HT1080 (cell line): ENCODE measurements around the gene LELP1. TPM values are rescaled to one million over a fixed set of nuclear protein-coding genes. Genes with fewer than 3 reads are reported as not detected.

Source experiments
- DNase-seq: peaks from one replicate; pipeline ENCODE4 v3.0.0-alpha.2; 2015; ENCODE audit warnings: low read depth
- total RNA-seq: library from RNA; depleted of rRNA; stranded (reverse); fragments of >200 nt; shearing (Covaris generic); gene quantifications from 2 replicates; pipeline ENCODE4 v1.2.3, GENCODE V29; 2014; rRNA removed

The LELP1 gene
- total RNA-seq, 1 experiment from 2014 or later = not detected

DNA sequence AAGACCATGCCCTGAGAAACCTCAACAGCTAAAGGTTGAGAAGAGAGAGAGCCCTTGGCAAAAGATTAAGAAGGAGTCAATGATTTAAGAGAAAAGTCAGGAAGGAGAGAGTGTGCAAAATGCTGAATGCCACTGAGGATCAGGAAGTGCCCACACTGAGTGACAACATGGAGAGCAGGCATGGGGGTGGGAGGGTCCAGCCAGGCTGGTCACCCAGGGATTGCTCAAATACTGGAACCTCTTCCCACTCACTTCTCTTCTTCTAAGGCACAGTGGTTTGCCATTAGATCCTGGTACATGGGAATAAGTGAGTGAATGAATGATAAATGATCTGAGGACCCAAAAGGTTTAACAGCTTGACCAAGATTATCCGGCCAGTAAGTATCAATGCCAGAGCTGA lies 25.3 kb downstream of the LELP1 start:
- DNase-seq = no peak

DNA sequence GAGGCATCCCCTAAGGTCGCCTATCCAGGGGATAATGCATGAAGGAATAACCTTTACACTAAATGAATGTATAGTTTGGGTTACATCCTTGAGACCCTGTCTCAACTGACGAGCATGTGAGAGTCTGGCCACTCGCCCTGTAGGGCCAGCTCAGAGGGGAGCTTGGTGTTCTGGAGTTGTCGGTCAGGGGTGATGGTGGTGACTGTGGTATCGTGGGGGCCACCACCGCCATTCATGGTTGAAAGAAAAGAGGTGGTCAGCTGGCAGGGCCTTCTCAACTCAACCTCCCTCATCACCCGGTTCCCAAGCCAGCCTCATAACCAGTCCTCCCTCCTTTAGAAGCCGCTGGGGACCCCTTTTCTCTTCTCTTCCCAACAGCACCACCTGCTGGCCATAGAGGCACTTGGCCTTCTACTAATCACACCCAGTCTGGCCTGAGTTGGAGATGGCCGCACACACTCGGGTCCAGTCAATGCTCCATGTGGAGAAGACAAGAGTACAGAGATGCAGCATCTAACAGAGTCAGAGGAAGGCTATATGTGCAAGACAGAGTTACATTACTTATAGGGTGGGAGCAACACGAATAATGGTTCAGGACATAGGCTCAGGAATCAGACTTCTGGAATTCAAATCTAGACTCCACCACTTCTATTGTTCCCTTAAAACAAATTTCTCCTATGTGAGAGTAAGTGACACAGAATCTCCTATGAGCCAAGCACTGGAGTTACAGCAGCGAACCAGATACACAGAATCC lies 26.0 kb downstream of the LELP1 start:
- DNase-seq = peak; percentile 33

DNA sequence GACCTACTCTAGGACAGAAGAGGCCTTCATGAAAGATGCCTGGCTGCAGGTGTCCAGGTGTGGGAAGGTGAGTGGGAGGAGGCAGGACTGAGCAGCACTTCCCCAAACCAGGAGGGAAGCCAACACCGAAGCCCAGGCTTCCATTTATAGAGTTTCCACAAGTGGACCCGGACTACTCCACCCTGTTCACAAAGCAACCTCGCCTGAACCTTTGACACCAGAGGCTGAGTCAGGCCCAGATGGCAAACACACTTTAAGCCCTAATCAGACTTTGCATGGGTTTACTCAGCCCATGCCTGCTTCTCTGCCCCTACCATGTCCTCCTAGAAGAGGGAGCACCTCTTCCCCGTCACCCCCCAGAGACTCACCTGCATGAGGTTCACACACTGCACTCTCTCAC lies 28.1 kb downstream of the LELP1 start:
- DNase-seq = no peak

DNA sequence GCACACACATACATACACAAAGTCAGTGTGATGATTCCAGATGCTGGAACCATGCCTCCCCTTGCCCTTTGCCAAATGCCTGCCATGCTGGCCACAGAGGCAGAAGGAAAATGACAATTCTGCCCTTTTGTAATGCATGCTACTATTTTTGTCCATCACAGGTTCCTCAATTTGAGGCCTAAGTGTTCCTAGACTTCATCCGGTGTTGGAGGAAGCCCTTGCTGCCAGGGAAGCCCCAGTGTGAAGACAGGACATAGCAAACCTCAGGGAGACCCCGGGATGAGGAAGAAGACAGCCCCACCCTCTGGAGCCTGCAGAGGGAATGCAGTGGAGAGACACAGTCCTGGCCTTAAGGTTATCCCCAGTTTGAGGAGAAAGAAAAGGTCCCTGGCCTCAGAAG lies 28.6 kb downstream of the LELP1 start:
- DNase-seq = no peak

DNA sequence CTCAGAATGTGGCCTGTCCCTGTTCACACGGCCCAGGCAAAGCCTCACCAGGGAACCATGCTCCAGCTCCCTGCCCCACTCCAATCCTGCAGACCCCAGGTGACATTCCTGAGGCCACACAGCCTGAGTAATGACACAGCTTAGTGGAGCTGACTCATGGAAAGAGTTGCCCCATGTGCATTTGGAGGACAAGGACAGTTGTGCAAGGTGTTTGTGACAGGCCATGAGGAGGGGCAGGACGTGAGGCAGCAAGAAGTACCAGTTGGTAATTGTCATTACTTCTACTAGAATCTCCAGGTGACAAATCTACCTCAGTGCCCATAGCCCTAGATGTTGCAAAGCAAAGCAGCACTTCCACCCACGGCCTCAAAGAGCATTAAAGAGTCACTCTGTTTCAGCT lies 29.3 kb downstream of the LELP1 start:
- DNase-seq = no peak

DNA sequence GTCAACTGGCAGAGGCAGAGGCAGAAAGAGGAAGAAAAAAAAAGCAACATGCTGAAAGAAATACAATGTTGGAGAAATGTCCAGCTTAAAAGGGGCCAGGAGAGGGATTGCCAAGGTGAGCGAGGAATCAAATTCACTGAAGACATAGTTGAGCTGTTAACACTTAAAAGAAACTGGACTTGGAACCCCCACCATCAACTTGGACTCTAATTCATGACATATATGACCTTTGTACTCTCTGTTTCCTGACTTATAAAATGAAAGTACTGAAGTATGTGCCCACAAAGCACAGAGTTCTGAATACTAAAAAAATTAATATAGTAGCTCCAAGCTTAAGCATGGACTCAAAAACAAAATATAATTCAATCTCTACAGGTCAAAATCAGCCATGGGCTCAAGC lies 30.2 kb downstream of the LELP1 start:
- no peak for DNase-seq

DNA sequence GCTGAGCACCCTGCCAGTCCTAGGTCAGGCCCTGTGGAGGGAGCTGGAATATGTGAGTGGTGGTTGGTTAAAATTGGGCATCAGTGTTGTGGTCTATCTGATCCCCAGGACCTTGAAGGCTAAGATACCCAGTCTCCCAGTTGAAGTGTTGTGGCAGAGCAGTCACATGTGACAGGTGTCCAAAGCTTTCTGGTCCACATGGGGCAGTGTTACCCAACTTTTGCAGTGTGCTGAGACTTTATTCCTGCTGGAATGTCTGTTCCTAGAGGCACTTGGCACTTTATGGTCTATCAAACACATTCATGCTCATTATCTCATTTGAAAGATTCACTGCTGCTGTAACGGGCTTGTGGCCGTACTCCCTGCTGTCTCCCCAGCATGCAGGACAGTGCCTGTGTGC lies 35.3 kb downstream of the LELP1 start:
- DNase-seq = no peak

DNA sequence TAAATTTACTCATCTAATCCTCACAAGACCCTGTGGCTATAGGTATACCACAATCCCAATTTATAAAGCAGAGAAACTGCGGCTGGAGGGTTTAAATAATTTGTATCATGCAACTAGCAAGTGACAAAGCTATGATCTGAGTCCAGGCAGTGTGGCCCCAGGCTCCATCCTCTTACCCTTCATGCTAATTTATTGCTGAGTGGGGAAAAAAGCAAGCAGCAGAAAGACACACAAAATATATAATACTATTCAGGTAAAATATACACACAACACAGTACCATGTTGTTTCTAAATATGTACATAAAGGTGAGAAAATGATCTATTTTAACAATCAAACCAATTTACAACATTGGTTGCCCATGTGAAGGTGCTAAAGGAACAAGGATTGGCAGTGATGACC lies 38.9 kb downstream of the LELP1 start:
- no peak for DNase-seq

DNA sequence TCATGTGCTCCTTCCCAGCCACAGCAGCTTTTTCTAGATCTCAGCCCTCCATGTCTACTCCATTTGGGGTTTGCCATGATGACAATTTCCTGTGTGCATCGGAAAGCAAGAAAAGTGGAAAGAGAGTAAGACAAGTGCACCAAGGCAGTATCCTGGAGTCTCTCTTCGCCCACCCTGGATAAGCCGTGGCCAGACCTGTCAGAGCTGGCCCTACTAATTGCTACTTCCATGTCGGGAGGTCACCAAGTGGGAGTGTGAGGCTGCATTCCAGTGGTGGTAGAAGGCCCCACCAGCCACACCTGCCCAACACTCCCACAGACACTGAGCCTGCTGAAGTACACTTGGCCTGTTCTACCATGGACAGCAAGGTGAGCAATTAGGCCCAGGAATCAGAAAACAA lies 42.2 kb downstream of the LELP1 start:
- DNase-seq = no peak

DNA sequence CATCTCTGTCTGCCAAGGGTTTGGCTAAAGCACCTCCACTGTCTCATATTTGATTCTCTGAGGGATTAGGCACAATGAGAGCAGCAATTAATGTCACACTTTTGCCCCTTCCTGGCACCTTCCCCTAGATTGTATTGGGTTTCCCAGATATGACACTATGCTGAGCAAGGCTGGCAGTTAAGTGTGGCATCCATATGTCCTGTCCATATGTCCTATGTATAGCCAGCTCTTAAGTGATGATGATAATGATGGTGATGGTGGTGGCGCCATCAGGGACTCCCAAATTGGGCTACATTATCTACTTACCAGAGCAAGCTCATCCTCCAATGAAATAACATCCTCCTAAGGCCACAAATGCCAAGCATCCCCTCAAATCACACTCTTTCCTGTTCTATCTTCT lies 42.8 kb downstream of the LELP1 start:
- DNase-seq = no peak

DNA sequence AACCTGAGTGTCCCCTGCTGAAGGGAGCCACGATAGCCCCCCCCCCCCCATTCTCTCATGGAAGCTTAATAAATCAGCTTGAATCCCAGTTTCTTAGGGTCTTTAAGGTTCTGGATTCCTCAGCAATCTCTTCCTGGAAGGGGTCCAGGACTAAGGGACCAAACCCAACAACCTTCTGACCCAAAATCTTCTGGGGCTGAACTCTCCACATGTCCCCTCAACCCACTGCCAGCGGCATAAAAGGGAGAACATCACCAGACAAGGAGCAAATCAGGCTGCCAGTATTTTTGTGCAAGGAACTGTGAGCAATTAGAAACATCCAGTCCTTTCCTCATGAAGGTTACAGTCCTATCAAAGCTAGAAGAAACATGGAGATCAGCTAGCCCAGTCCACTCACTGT lies 43.6 kb downstream of the LELP1 start:
- DNase-seq = no peak

DNA sequence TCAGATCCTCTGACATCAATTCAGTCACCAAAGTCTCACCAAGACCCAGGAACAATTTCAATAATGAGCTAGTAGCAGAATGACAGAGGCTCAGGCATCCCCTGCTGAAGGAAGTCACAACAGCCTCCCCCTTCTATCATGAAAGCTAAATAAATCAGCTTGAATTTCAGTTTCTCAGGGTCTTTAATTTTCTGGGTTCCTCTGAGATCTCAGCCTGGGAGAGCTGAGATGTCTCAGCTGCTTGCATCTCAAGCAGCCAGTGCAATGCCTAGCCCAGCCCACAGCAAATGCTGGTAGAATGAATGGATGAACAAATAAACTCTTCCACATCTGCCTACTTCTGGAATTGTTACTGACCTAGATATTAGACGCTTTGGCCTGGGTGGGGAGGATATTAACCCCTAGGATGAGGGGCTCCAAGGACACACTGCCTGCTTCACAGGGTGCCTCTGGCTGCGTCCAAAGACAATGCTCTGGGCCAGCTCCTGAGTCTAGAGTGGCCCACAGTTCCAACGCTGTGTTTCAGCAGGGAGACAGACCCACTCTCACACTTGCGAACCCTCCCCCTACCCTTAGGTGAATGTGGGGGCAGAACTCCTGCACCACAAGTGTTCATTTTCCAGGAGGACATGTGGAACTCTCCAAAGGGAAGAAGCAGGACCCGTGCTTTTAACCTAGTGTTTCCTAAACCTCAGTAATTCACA lies 45.1 kb downstream of the LELP1 start:
- DNase-seq = no peak

DNA sequence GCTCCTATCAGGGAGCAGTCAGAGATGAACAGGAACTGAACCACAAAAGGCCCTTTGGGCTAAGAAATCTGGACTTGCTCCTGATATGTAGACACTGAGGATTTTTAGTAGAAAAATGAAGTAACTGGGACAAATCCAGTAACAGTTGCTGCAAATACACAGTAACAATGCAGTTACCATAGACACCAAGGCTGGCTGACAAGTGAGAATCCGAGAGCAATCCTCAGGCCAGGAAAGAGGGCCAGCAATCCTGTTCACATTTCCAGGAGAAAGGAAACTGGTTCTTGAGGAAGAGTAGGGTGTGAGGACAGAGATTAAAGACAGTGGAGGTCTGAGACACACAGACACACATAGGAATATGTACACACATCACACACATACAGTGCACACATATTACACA lies 46.9 kb downstream of the LELP1 start:
- DNase-seq = no peak

DNA sequence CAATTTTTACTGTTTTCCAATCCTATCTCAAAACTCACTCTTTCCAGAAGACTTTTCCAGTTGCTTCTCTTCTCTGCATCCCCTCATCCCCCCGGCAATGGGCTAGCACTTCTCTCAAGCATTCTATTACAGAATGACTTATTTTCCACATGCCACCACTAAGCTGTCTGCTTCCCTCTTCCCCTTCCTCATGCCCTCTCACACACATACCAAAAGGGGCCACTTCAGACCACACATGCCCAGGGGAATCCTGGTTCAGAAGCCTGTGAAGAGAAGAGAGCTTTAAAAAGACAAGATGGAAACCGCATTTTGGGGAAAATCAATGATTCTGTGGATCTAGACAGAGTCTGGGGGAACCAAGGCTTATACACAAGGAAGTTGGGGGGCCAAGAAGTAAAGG lies 47.9 kb downstream of the LELP1 start:
- no peak for DNase-seq

DNA sequence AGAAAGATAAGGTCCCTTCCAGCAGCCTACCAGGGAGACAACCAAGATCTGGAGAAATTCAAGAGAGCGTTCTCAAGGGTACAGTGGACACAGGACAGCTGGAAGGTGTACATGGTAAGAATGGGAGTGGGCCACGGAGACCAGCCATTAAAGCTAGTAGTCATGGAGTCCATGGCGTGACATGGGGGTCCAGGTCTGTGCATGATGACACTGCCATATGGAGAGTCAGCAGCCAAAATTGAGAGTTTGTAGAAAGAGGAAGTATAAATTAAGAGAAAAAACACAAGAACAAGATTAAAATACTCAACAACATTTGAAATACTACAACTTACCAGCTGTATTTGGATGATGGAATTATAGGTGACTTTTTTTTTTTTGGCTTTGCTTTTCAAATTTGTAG lies 48.3 kb downstream of the LELP1 start:
- DNase-seq = no peak

DNA sequence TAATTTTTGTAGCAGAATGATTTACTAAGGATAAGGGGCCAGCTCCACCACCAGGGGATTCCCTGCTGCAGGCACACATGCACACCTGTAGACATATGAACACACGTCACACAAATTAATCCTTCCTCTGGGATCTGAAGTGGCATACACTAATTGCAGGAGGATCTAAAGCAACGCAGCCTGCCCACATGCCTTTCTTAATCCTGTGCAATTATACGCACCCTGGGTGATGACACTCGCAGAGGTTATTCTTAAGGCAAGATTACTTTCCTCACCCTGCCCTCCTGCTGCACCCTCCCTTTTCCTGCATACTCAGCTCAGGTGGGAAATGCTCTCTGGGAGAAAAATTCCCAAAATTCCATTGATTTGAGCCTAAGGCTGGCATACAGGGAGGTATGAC lies 48.8 kb downstream of the LELP1 start:
- no peak for DNase-seq

DNA sequence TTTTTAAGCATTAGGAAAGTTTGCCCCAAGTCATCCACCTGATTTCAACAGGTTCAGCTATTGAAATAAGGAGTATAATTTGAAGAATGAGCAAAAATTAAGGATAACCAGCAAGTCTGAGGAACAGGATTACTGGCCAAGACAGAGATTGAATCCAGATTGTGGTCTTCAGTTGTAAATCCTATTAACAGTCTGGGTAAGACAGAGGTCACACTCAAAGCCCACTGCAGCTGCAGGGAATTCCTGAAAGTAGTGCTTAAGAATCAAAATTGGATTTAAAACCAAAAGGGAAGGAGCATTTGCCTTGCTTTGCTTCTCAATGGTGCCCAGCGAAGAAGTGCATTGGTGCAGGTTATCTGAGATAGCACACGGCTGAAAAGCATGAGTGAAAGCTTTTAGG lies 49.8 kb downstream of the LELP1 start:
- no peak for DNase-seq

DNA sequence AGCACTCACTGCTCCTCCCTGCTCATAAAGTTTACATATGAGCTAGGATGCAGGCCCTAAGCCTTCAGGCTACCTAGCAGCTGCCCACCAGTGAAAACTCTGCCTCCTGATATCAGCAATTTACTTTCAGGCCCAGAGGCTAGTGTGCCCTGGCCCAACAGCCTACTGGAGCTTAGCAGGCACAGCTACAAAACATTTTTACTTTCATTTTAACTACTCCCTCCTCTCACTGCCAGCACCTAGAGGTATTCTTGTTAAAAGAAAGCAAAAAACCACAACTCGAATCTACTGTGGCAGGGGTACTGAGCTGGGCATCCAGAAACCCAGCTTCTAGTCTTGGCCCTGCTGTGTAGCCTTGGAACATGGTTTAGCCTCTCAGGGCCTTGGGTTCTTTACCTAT lies 50.5 kb downstream of the LELP1 start:
- DNase-seq = no peak

Other genes starting within 250 kb of the LELP1 start
- not detected in 2 replicates for gene SPRR4, start 232.8 kb upstream of the LELP1 start, total RNA-seq
- gene SPRR1A, start 219.3 kb upstream of the LELP1 start, total RNA-seq = not detected in 2 replicates
- not detected in 2 replicates for gene SPRR3, start 201.7 kb upstream of the LELP1 start, total RNA-seq
- not detected in 2 replicates for gene SPRR1B, start 172.2 kb upstream of the LELP1 start, total RNA-seq
- 1.5 TPM in 1 of 2 replicates, not detected in the other for gene SPRR2D, start 162.3 kb upstream of the LELP1 start, total RNA-seq
- gene SPRR2A, start 145.9 kb upstream of the LELP1 start, total RNA-seq = not detected in 2 replicates
- not detected in 2 replicates for gene SPRR2B, start 131.8 kb upstream of the LELP1 start, total RNA-seq
- gene SPRR2E, start 108.9 kb upstream of the LELP1 start, total RNA-seq = not detected in 2 replicates
- gene SPRR2F, start 89.9 kb upstream of the LELP1 start, total RNA-seq = not detected in 2 replicates
- gene SPRR2G, start 52.5 kb upstream of the LELP1 start, total RNA-seq = not detected in 2 replicates
- 1.3 and 2.0 TPM in 2 replicates for gene PRR9, start 14.2 kb downstream of the LELP1 start, total RNA-seq
- not detected in 2 replicates for gene LORICRIN, start 56.3 kb downstream of the LELP1 start, total RNA-seq
- not detected in 2 replicates for gene PGLYRP3, start 109.5 kb downstream of the LELP1 start, total RNA-seq
- not detected in 2 replicates for gene PGLYRP4, start 145.4 kb downstream of the LELP1 start, total RNA-seq
- gene S100A9, start 154.4 kb downstream of the LELP1 start, total RNA-seq = not detected in 2 replicates
- not detected in 2 replicates for gene S100A12, start 172.2 kb downstream of the LELP1 start, total RNA-seq
- not detected in 2 replicates for gene S100A8, start 187.6 kb downstream of the LELP1 start, total RNA-seq
- not detected in 2 replicates for gene S100A7A, start 213.1 kb downstream of the LELP1 start, total RNA-seq